Caco-2 (cell line): ENCODE results near the gene SLC35E1. TPM values are rescaled to one million over a fixed set of nuclear protein-coding genes. Genes with fewer than 3 reads are reported as not detected.

Experiments used
- BruUV-seq: library from RNA; stranded (reverse); fragments of 400-500 nt; replicated peaks from 2 replicates; lab custom pipeline; 2021; lab: Mats Ljungman, UMichigan
- CTCF ChIA-PET: fragments of 300-600 bp; sonication (Branson Sonifier 250); formaldehyde crosslinking; loops from one replicate; lab custom pipeline; 2022; ENCODE audit warnings: antibody characterized with exemption; lab: Charles Lee
- POLR2A ChIA-PET: fragments of 300-600 bp; sonication (Branson Sonifier 250); formaldehyde crosslinking; loops from one replicate; lab custom pipeline; 2022; ENCODE audit warnings: antibody characterized with exemption; lab: Charles Lee
- DNase-seq, 2 experiments: peaks; one replicate each; pipeline versions ENCODE4 v3.0.0 to v3.0.0-alpha.2; 2020 to 2022
- H3K27me3 ChIP-seq: replicated peaks from 2 replicates; pipeline ENCODE4 v1.6.0; 2011; ENCODE audit warnings: low read length; ENCODE audit not compliant: control insufficient read depth, insufficient read depth
- H3K36me3 ChIP-seq: 2 replicates; pipeline ENCODE4 v1.5.1; 2011; ENCODE audit warnings: low read length; ENCODE audit not compliant: control insufficient read depth, insufficient read depth
- H3K4me1 ChIP-seq: fragments of 250-450 bp; sonication (Bioruptor Pico); 2 replicates; pipeline ENCODE4 v1.5.1; 2020; ENCODE audit warnings: mild to moderate bottlenecking
- H3K4me3 ChIP-seq: 2 replicates; pipeline ENCODE4 v1.5.1; 2011; ENCODE audit warnings: low read depth, mild to moderate bottlenecking, control low read depth, low read length
- H3K9me3 ChIP-seq: fragments of 250-450 bp; sonication (Bioruptor Pico); 2 replicates; pipeline ENCODE4 v1.5.1; 2020; ENCODE audit warnings: mild to moderate bottlenecking, moderate library complexity
- H3K27ac Mint-ChIP-seq: one replicate; pipeline ENCODE4 v1.8.0; 2022; ENCODE audit warnings: mixed read lengths; ENCODE audit not compliant: unreplicated experiment
- H3K27me3 Mint-ChIP-seq: one replicate; pipeline ENCODE4 v1.8.0; 2022; ENCODE audit warnings: mixed read lengths; ENCODE audit not compliant: insufficient read depth, unreplicated experiment
- H3K36me3 Mint-ChIP-seq: one replicate; pipeline ENCODE4 v1.8.0; 2022; ENCODE audit warnings: mild to moderate bottlenecking, mixed read lengths; ENCODE audit not compliant: insufficient read depth, unreplicated experiment
- H3K4me1 Mint-ChIP-seq: one replicate; pipeline ENCODE4 v1.8.0; 2022; ENCODE audit warnings: low read depth, mixed read lengths; ENCODE audit not compliant: unreplicated experiment
- H3K4me3 Mint-ChIP-seq: one replicate; pipeline ENCODE4 v1.8.0; 2022; ENCODE audit warnings: mild to moderate bottlenecking, moderate library complexity, mixed read lengths; ENCODE audit not compliant: unreplicated experiment
- H3K9me3 Mint-ChIP-seq: one replicate; pipeline ENCODE4 v1.8.0; 2022; ENCODE audit warnings: mixed read lengths; ENCODE audit not compliant: unreplicated experiment
- intact Hi-C: fragments of 100-400 bp; cut with micrococcal nuclease; formaldehyde crosslinking; loops from one replicate; pipeline ENCODE4 v1.10.0; 2022; ENCODE audit not compliant: unreplicated experiment
- total RNA-seq: library from RNA; stranded (reverse); gene quantifications from 2 replicates; pipeline ENCODE4 v1.2.3, GENCODE V29; 2022
- TF ChIP-seq, protein P1 (sequence below), 2 experiments: fragments of 200-600 bp in 1 of 2; IDR thresholded peaks; 1 replicate in 1 of 2; 2 replicates in 1 of 2; pipeline versions ENCODE4 v1.5.1 to v1.8.0; 2011 to 2022; ENCODE audit warnings: antibody characterized with exemption in 1 of 2, control low read depth in 1 of 2, inconsistent platforms in 1 of 2, low read depth in 1 of 2, low read length in 1 of 2, mild to moderate bottlenecking in 1 of 2, moderate library complexity in 1 of 2; ENCODE audit not compliant: insufficient read depth in 1 of 2, severe bottlenecking in 1 of 2, unreplicated experiment in 1 of 2

The SLC35E1 gene
- total RNA-seq, 1 experiment from 2014 or later, result 37.9 TPM

DNA sequence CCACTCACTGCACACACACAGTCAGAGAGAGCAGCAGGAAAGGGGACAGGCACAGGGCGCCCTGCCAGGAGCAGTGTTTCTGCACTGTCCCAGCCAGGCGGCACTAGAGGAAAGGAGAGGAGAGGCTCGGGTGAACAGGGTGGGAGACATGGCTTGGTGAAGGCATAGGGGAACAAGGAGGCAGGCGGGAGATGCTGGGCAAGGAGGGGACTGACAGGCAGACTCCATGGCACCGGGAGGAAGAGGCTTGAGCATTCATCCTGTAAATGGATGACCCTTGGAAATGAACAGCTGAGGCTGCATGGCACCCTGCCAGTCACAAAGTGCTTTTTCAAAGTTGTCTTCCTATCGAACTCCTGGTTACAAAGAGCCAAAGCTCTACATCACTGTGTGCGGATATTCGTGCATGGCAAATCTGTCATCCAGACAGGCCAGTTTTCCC, 33.4 kb upstream of the SLC35E1 start:
- H3K4me1 Mint-ChIP-seq, result no peaks in the 10 kb centered on the region
- no peak overlapping the region for H3K4me3 Mint-ChIP-seq
- H3K9me3 Mint-ChIP-seq, result no peaks in the 10 kb centered on the region
- Histone ChIP-seq H3K27me3 (no peaks in the 10 kb centered on the region), H3K4me1 (no peaks in the 10 kb centered on the region), H3K36me3 (peaks cover 3% of the 10 kb centered on the region; the same call in 1 of the 2 replicates), H3K4me3 (no peak overlapping the region), H3K9me3 (no peaks in the 10 kb centered on the region)
- peaks cover 1% of the 10 kb centered on the region for H3K36me3 Mint-ChIP-seq
- TF ChIP-seq, protein P1, sequence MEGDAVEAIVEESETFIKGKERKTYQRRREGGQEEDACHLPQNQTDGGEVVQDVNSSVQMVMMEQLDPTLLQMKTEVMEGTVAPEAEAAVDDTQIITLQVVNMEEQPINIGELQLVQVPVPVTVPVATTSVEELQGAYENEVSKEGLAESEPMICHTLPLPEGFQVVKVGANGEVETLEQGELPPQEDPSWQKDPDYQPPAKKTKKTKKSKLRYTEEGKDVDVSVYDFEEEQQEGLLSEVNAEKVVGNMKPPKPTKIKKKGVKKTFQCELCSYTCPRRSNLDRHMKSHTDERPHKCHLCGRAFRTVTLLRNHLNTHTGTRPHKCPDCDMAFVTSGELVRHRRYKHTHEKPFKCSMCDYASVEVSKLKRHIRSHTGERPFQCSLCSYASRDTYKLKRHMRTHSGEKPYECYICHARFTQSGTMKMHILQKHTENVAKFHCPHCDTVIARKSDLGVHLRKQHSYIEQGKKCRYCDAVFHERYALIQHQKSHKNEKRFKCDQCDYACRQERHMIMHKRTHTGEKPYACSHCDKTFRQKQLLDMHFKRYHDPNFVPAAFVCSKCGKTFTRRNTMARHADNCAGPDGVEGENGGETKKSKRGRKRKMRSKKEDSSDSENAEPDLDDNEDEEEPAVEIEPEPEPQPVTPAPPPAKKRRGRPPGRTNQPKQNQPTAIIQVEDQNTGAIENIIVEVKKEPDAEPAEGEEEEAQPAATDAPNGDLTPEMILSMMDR (IDR thresholded peaks at IDR 0.05; ENCODE audit: insufficient read depth in 1 of 2, low read depth in 1 of 2, low read length in 1 of 2, severe bottlenecking in 1 of 2, unreplicated experiment in 1 of 2), result no peak
- ChIA-PET CTCF (no interaction called here), POLR2A (no interaction called here)
- intact Hi-C loops, result no loop called here
- peak overlapping the region; percentile 5 for H3K27ac Mint-ChIP-seq
- H3K27me3 Mint-ChIP-seq, result no peaks in the 10 kb centered on the region
- no TSS peak for BruUV-seq
- no peak for DNase-seq

DNA sequence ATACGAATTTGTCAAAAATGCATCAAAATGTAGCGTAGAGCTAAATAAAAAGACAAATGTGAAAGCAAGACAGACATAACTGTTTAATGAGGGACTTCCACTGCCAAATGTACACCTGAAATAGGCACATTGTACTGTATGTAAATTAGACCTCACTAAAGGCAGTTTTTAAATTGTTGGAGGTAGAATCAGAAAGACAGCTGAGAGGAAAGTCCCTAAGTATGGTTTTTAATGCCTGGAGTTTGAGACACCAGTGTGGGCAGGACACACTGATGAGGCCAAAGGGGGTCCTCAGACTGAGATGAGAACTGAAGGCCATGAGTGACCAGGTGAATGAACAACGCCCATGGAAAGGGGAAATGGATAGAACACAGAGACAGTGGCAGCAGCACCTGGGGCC, 32.9 kb upstream of the SLC35E1 start:
- no peak for DNase-seq
- POLR2A ChIA-PET, result no interaction called here
- H3K36me3 ChIP-seq, result peaks cover 3% of the 10 kb centered on the region; the same call in 1 of the 2 replicates
- TF ChIP-seq, protein P1 (IDR thresholded peaks at IDR 0.05; ENCODE audit: insufficient read depth in 1 of 2, low read depth in 1 of 2, low read length in 1 of 2, severe bottlenecking in 1 of 2, unreplicated experiment in 1 of 2), result no peak
- H3K9me3 ChIP-seq, result no peaks in the 10 kb centered on the region
- Mint-ChIP-seq H3K27ac (peak overlapping the region; percentile 5), H3K4me3 (no peak overlapping the region), H3K27me3 (no peaks in the 10 kb centered on the region), H3K9me3 (no peaks in the 10 kb centered on the region), H3K36me3 (no peaks in the 10 kb centered on the region), H3K4me1 (no peaks in the 10 kb centered on the region)
- no peaks in the 10 kb centered on the region for H3K4me1 ChIP-seq
- BruUV-seq, result no TSS peak
- intact Hi-C loops, result no loop called here
- no peaks in the 10 kb centered on the region for H3K27me3 ChIP-seq
- CTCF ChIA-PET, result no interaction called here
- H3K4me3 ChIP-seq, result no peak overlapping the region

DNA sequence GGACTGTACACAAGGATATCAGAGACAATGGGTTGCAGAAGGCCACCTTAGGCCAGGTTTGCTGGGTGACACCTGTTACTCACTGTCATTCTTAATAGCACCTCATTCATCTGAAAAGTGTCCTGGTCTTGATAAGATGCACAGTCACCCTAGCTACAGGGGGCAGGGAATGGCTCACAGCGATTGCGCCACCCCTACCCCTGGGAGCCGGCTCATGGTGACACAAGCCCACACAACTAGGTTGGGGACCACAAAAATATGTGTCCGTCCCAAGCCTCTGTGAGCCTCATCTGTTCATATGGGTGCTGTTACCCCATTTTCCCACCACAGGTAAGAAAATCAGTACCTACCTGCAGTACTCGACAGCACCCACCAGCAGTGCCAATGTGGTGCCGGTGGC, 32.4 kb upstream of the SLC35E1 start:
- no peaks in the 10 kb centered on the region for H3K27me3 Mint-ChIP-seq
- ChIA-PET POLR2A (no interaction called here), CTCF (no interaction called here)
- no TSS peak for BruUV-seq
- H3K4me1 Mint-ChIP-seq, result no peaks in the 10 kb centered on the region
- DNase-seq, result no peak
- no peak overlapping the region for H3K4me3 Mint-ChIP-seq
- TF ChIP-seq, protein P1 (IDR thresholded peaks at IDR 0.05; ENCODE audit: insufficient read depth in 1 of 2, low read depth in 1 of 2, low read length in 1 of 2, severe bottlenecking in 1 of 2, unreplicated experiment in 1 of 2), result no peak
- no peaks in the 10 kb centered on the region for H3K36me3 Mint-ChIP-seq
- no peak overlapping the region for H3K27ac Mint-ChIP-seq
- Histone ChIP-seq H3K36me3 (peaks cover 3% of the 10 kb centered on the region; the same call in 1 of the 2 replicates), H3K9me3 (no peaks in the 10 kb centered on the region), H3K27me3 (no peaks in the 10 kb centered on the region), H3K4me1 (no peaks in the 10 kb centered on the region), H3K4me3 (no peak overlapping the region)
- intact Hi-C loops, result no loop called here
- no peaks in the 10 kb centered on the region for H3K9me3 Mint-ChIP-seq
